Measurements from ENCODE around the gene P2RY10. TPM values are rescaled to one million over a fixed set of nuclear protein-coding genes. Genes with fewer than 3 reads are reported as not detected.

Gene P2RY10
- total RNA-seq, 1 donor from 2014 or later = not detected

Other genes starting within 250 kb of the P2RY10 start
- gene LPAR4, start 197.7 kb upstream of the P2RY10 start, total RNA-seq = under 0.01 TPM in 1 of 2 replicates, not detected in the other
- gene GPR174, start 199.3 kb downstream of the P2RY10 start, total RNA-seq = not detected in 2 replicates